H1 (cell line): Measurements from ENCODE around the gene ZNF581. TPM values are rescaled to one million over a fixed set of nuclear protein-coding genes. Genes with fewer than 3 reads are reported as not detected.
A peak's percentile ranks its signal among the peaks of the same experiment; 100 is the strongest.

Source experiments
- CHD7 ChIP-seq: fragments of 300-600 bp; sonication (generic); IDR thresholded peaks from 2 replicates; pipeline ENCODE4 v1.7.1; 2012; ENCODE audit warnings: low read length, moderate library complexity, mild to moderate bottlenecking, inconsistent platforms; ENCODE audit not compliant: insufficient replicate concordance
- CTCF ChIP-seq, 3 experiments: IDR thresholded peaks; 1 replicate in 2 of 3; 2 replicates in 1 of 3; pipeline versions ENCODE4 v1.5.1 to v1.6.1; 2011; ENCODE audit warnings: low read length in 3 of 3, mild to moderate bottlenecking in 3 of 3, inconsistent platforms in 2 of 3, low read depth in 1 of 3, moderate library complexity in 1 of 3; ENCODE audit not compliant: insufficient read depth in 1 of 3; ENCODE audit errors: control extremely low read depth in 1 of 3
- EGR1 ChIP-seq: IDR thresholded peaks from 2 replicates; pipeline ENCODE4 v1.6.1; 2011; ENCODE audit warnings: low read depth, low read length, borderline replicate concordance
- SP2 ChIP-seq: IDR thresholded peaks from 2 replicates; pipeline ENCODE4 v1.6.1; 2012; ENCODE audit warnings: mild to moderate bottlenecking, low read length, inconsistent platforms
- SRF ChIP-seq: IDR thresholded peaks from 2 replicates; pipeline ENCODE4 v1.6.1; 2011; ENCODE audit warnings: mild to moderate bottlenecking, low read depth, low read length, moderate library complexity
- TBP ChIP-seq: IDR thresholded peaks from 2 replicates; pipeline ENCODE4 v1.6.1; 2011; ENCODE audit warnings: low read depth, low read length, improper control_type of control experiment
- polyA plus RNA-seq, 7 experiments: library from polyadenylated mRNA; depleted of rRNA in 3 of 7; stranded (reverse) in 5 of 7; unstranded in 2 of 7; fragments of >200 nt in 5 of 7; fragments of 200-250 nt in 2 of 7; gene quantifications; 1 replicate in 5 of 7; 2 replicates in 1 of 7; 4 replicates in 1 of 7; pipeline versions ENCODE4 v1.2.1 to v1.2.3, GENCODE V29; 2011 to 2013; ENCODE audit warnings: missing spikeins in 2 of 7, mixed read lengths in 2 of 7
- total RNA-seq: library from RNA; stranded (reverse); fragmentation: NEBNext Ultra II Directional; extraction: Animal tissue kit (Norgen Biotek cat#: 25700); gene quantifications from 2 replicates; pipeline ENCODE4 v1.2.1, GENCODE V29; 2021

The ZNF581 gene
- total and polyA plus RNA-seq, 2 of the 8 experiments (the other 6 are each of a cell fraction or from before 2014, with no cell fraction given) = 73.0 to 76.1 TPM

GRCh38 chr19:55640043-55640576 lies 3.3 kb upstream of the ZNF581 start (continued):
- TF ChIP-seq EGR1 = no peak
- TF ChIP-seq SP2 = no peak
- TF ChIP-seq CHD7 = no peak
- TF ChIP-seq CTCF (IDR thresholded peaks at IDR 0.05; ENCODE audit: control extremely low read depth in 1 of 3, insufficient read depth in 1 of 3, low read depth in 1 of 3, low read length in 3 of 3) = peak in 2 of 3 experiments; percentile 3 to 14; a peak in 3 of 4 replicates
- TF ChIP-seq TBP = no peak
- TF ChIP-seq SRF = no peak
- TF ChIP-seq, all 59 proteins: peak for 4
